ENCODE data around the gene COL4A1.

Gene COL4A1

DNA sequence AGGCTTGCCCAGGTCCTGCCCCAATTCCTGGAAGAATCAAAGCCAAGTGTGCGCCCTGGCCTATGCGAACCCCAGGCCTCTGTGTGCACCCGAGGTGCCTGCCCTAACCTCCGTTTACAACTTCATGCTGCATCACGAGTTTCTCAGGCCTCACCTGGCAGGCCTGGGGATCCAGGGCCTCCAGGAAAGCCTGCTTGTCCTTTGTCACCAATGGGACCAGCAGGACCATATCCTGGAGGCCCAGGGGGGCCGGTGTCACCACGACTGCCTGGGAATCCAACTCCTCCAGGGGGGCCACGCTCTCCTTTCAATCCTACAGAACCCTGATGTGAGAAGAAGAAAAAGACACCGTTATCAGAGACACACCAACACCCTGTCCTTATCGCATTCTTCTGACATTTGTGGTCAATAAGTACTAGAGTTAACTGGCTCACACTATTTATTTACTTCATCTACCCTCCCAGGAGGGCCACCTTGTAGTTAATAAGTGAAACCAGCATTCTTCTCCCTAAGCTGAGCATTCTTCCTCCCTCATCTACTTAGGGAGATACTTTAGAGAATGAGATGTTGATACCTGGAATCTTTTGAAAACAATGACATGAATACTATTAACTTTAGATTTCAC is 120.6 kb downstream of the COL4A1 start:
- no peak for DNase-seq

DNA sequence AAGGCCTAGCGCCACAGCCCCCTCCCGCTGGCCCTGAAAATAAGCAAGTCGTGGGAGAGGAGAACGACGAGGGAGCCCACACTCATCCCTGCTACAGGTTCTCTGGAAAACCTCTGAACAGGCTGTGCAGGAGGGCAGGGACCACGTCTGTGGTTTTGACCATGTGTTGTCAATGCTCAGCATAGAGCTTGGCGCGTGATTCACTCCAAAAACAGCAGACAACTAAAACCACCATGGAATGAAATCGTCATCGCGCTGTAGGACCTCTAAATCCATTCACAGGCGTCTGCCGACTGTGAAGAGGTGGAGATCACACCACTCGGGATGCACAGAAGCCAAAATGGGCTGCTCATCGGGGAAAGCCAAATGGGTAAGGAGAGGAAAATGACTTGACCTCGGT is 121.3 kb downstream of the COL4A1 start:
- no peak for DNase-seq

DNA sequence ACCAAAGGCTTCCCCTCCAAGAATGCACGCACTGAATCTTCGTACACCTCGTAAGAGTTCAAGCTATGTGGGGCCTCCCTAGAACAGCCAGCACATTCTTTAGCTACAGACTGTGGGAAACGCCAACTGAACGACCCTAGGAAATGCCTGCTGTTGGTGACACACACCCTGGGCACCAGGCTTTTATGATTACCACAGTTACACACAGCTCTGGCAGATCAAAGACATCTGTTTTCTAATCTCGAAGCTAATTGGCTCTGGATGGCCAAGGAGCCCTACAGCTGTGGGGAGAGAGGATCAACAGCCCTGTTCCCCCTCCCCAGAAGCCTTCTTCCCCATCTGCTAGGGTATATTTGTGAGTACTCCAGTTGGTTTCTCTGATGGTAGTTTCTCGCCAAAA is 123.0 kb downstream of the COL4A1 start:
- no peak for DNase-seq

DNA sequence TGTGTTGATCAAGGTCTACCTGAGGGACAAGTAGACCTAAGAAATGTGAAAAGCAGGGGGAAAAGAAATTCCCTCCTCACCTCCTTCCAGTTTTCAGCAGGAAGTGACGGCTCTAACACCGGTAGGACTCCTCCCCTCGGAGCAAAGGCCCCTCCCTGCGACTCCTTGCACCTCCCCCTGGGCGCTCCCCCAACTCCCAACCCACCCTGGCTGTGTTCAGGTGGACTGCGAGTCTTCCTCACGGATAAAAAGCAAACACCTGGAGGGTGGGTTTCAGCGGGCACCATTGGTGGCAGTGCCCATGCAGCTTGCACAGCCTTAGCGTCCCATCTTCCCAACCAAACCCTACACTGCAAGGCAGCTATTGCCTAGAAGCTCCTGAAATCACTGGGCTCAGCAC is 124.5 kb downstream of the COL4A1 start:
- no peak for DNase-seq

DNA sequence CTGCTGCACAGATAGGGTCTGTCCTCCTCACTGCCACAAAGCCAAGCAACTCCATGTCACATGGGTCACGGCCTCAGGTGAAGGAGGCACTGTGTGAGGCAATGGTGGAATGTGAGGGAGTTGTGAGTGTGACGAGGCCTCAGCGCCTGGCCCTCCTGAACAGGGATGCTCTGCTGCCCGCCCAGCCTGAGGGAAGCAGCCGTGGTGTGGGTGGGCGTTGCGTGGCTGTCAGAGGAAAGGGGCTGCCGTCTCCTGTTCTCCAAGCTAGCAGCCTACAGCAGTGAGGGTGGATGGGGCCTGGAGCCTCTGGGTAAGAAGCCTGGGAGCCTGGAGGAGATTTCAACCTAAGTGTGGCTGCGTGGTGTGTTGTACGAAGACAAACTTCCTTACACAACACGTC is 125.0 kb downstream of the COL4A1 start:
- DNase-seq = no peak

DNA sequence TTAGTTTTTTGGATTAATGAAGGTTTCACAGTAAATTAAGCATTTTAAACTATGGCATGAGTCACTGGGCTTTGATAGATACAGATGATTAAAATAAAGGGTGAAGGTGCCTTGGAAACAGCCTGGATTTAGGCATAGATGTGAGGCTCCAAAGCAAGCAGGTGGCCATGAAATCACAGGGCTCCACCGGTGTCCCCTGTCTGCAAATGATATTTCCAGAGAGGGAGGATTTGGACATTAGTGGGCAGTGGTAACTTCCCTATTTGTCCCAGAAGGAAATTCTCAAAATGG is 127.2 kb downstream of the COL4A1 start:
- no peak for DNase-seq

DNA sequence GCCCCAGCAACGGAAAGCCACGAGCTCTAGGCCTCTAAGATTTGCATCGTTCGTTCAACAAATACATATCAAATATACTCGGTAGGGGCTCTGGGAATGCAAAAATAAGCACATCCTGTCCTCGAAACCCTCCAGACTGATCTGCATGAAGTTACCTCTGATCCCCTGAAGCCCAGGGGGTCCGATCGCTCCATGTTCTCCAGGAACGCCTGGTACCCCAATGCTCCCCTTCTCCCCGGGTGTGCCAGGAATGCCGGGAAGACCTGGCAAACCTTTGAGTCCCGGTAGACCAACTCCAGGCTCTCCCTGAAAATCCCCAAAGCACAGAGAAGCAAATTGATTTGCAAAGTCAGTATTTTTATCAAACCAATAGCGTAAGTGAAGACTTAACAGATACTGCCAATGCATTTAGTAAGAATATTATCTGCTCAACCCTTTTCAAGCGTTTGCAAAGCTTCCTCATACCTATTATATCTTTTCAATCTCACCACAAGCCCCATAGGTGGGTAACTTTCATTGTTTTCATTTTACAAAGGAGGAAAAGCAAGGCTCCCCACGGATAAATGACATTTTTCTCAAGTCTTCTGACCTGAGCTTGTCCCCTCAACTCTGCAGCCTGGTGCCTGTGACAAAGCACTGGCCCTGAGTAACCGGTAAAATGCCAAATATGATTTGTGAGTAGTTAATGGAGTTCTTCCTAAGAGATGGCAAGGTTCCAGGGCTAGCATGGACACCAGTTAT is 127.7 kb downstream of the COL4A1 start:
- no peak for DNase-seq

DNA sequence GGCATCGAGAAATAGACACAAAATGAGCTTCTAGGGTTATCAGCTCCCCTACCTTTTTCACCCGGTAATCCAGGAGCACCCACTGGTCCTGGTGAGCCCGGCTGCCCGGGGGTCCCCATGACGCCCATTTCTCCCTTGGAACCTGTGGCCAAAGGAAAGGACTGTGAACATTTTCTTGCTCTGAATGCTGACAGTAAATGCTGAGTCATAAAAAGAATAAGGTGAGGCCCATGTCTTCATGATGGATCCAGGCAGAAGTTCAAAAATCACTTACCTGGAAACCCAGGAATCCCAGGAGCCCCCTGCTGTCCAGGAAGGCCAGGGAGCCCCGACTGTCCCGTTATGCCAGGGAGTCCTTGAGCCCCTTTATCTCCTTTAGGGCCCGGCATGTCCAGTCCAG is 129.2 kb downstream of the COL4A1 start:
- no peak for DNase-seq

DNA sequence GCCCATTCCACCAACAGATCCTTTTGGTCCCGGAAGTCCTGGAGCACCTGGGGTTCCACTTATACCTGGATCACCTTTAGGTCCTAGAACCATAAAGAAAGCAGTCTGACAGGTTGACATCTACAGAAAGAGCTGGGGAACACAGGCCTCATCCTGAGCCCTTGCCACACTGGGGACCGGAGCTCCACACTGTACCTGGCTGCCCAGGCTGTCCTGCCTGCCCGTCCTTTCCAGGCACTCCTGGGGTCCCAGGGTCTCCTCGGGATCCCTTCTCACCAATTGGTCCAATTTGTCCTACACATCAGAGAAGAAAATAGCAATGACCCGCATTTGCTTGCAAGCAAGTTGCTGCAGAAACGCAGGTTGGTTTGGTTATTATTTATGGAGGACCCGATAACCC is 130.5 kb downstream of the COL4A1 start:
- no peak for DNase-seq

DNA sequence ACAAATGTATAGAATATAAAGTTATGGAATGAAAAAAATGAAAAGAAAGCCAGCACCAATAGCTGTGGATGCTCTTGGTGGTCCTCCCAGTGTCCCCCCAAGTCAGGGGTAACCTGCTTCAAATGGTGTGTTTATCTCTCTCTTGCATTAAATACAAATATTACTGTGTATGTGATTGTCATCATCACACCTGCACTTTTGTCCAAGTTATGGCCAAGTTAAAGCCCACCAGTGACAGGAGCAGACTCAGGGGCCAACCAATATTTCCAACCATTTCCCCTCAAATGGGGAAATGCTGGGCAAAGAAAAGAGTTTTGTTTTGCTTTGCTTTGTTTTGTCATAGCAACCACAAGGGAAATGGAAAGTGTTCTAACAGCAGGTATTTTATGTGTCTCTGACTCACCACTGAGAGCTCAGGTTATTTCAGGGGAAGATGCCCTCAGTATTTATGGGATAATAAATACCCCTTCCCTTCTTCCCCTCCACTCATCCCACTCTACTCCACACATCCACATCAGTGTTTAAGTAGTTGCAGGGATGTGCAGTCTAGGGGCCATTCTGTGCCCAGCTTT is 133.6 kb downstream of the COL4A1 start:
- no peak for DNase-seq

DNA sequence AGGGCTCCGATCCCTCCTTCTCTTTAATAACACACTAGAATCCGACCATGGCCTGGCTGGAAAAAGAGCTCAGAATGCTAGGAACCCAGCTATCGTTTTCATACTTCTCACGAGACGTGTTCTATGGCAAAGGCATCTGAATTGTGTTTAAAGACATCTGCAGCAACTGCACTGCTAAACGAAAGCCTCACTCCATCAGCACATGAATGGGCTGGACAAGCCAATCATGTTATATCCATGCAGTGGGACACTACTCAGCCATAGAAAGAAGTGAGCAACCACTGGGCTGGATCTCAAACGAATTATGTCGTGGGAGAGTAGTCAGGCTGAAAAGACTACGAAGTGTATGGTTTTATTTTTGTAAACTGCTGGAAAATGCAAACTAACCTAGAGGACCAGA is 136.1 kb downstream of the COL4A1 start:
- DNase-seq = no peak

DNA sequence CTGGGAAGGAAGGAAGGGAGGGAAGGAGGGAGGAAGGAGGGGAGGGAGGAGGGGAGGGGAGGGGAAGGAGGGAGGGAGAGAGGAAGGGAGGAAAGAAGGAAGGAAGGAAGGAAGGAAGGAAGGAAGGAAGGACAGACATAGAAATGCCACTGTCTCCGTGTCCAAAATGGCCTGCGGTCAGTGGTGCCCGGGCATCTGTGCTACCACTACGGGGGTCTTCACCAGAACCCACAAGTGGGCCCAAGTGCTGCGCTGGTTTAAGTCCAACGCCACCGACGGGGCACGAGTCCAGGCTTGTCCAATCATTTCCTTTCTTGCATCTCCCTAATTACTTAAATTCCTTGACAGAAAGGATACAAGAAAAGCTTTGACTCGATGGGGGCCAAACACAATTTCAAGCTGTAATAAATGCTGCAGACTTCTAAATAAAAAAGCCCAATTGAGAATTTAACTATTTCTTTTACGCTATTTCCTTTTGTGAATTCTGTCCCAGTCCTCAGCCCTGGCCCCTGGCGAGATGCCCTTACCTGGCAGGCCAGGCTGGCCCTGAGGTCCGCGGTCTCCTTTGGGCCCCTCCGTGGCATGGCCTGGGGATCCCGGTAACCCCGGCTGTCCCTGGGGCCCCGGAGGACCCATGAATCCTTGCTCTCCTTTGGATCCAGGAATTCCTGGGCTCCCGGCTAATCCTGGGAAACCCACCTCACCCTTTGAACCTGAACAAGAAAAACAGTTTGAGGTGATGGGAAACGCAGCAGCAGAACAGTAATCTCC is 136.8 kb downstream of the COL4A1 start:
- no peak for DNase-seq

DNA sequence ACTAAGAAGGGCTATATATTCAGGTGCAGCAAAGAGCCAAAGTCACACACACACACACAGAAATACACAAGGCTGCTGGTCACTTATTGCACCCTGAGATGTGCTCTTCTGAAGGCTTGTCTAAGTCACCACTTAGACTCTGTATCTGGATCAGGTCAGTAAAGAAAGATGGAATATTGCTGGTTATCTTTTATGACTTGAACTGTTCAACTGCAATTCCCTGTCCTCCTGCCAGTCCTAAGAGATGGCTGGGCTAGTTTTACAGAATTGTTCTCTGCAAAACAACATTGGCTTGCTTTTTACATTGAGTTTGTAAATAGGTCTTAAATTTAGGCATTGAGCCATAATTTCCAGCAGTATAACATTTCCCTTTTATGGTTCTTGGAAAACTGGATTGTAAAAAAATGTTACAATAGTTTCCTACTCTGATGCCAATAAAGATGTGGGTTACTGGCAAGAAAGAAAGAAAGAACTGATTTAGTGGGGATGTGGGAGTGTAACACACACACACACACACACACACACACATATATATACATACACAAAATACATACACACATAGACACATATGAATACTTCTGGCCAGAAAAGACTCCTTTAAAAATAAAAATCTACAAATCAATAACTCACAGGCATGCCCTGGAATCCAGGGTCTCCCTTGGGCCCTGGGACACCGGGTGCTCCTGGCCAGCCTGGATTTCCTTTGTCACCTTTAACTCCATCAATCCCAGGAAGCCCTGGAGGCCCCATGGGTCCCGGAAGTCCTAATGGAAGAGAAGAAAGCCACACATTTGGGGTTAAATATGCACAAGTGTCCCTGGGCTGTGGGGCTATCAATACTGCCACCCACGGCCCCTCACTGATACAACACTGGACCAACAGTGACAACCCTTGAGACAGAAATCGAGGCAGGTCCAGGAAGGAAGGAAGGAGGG is 137.7 kb downstream of the COL4A1 start:
- DNase-seq = no peak

DNA sequence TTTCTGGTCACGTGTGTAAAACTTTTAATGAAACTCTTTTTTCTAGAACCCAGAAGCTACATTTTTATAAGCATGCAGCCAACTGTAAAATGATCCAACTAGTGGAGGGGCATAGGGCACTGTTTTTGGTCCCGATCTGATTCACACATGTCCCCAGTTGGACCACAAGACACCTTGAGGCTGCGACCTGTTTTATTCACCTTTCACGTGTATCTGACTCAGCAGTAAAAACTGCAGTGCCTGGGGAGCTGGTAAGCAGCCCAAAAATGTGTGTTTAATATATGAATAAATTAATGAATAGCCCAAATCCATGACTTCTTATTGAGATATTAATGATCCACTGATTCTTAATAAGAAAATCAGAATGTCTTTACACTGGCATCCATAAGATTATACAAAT is 140.4 kb downstream of the COL4A1 start:
- DNase-seq = no peak

DNA sequence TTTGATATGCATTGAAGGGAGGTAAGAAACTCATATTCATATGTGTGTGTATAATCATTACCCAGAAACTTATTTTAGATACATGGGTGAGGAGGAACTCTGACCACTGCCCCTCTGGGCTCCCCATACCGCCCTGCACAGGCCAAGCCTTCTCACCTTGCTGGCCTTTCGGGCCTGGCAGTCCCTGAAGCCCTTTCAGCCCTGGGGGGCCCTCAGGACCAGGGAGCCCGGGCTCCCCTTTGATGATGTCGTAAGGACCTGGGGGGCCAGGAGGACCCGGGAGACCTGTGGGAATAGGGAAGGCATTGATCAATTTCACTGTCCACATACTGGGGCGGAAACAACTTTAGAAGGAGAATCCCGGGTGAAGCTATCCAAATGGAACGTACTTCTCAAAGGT is 142.3 kb downstream of the COL4A1 start:
- DNase-seq = no peak

DNA sequence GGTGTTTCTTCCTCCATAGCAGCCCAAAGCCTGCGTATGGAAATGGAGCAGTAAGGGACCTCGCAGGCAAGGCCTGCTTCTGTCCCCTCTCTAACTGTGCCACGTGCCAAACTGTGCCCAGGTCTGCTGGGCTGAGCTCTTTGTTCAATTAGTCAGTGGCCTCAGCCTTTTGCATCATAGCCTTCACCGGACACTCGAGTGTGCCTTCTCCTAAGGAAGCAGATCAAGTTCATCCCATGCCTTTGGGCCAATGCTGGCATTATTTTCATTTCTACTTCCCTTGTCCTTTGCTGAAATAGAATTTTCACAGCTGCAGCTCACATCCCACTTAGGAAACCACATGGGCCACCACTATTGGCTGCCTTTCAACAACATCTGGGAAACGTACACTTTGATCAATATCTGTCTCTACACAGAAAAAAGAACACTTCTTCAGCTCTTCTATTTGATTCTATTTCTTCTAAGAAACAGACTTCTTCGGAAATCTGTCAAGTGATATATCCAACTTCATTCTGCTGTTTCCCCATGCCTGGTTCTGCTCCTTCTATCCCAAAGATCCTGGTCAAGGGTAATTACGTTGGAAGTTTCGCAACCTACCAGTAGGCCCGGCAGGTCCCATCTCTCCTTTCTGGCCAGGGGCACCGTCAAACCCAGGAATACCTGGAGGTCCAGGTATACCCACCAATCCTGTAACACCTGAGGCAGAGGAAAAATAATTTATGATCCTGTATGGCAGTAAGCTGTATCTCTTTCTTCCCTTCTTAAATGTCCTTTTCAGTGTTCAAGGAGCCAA is 143.9 kb downstream of the COL4A1 start:
- DNase-seq = no peak

DNA sequence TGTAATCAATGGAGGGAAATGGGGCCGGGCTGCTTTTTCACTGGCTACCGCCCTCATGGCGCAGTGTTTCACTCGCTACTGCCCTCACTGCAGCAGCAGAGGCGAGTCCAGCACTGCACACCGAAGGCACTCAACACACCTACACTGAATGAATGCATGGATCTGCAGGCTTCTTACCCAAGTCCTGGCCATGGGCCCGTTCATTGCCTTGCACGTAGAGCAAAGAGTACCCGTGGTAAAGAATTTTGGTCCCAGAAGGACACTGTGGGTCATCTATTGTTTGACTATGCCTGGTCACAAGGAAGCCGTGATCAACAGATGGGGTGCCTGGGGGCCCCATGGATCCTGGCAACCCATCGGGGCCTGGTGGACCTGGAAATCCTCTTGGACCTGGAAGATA is 144.9 kb downstream of the COL4A1 start:
- no peak for DNase-seq

DNA sequence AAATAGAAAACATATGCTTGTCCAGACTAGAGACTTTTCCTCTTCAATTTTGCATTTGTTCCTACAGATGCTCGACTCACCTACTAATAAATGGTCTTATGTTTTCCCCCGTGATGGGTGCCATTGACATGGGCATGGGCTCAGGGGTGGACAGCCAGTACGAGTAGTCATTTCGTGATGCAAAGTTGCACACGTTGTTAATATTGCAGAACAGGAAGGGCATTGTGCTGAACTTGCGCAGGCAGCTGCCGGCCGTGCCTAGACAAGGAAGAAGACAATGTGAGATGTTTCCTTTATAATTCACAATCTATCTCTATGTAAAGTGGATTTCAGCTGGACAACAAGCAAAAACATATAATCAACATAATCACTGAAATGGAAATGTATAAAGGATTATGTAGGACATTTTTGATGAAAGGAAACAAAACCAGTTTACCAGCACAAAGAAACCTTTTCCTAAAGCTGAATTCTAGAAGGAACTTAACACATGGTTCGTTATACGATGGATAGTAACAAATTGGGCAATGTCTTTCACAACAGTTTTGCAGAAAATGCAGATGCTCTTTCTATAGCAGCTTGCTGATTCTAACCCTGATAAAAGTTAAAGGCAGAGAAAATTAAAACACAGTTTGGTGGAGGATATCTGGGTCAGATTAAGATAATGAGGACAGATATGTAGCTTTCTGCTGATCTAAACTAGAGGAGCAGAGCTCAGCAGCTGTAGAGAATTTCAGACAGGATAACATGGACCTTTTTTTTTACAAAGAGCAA is 145.7 kb downstream of the COL4A1 start:
- no peak for DNase-seq

DNA sequence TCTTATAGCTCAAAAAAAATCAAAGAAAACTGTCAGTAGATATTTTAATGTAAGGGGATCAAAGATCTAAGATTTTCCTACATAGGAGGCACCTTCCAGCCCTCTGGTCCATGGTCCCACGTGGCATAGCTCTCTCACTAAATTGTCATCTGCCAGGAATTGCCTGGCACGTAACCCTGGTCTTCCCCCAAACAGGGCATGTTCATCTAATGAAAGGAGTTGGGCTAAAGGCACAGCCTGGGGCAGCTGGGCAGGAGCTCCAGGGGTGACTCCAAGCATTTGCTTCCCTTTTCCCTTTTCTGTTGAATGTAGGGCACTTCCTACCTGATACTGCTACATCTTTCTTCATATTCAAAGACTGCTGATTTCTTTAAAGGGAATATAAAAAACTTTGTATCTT is 148.7 kb downstream of the COL4A1 start:
- DNase-seq = no peak

DNA sequence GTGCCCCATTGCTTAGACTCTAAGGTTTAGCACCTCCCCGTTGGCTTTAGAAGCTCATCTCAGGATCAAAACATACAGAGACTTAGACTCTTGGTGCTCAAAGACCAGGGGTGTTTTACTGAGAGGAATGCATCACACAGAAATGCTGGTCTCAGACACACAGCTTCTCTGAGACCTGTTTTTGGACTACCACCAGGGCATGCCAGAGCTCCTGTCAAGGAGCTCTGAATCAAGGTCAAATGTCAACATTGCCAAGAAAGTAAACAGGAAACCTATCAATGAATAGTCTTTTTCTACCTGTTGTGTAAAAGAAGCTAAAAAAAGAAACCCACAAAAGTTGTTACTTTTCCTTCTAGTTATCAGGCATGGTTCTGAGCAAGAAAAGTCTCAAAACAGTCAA is 149.2 kb downstream of the COL4A1 start:
- no peak for DNase-seq

DNA sequence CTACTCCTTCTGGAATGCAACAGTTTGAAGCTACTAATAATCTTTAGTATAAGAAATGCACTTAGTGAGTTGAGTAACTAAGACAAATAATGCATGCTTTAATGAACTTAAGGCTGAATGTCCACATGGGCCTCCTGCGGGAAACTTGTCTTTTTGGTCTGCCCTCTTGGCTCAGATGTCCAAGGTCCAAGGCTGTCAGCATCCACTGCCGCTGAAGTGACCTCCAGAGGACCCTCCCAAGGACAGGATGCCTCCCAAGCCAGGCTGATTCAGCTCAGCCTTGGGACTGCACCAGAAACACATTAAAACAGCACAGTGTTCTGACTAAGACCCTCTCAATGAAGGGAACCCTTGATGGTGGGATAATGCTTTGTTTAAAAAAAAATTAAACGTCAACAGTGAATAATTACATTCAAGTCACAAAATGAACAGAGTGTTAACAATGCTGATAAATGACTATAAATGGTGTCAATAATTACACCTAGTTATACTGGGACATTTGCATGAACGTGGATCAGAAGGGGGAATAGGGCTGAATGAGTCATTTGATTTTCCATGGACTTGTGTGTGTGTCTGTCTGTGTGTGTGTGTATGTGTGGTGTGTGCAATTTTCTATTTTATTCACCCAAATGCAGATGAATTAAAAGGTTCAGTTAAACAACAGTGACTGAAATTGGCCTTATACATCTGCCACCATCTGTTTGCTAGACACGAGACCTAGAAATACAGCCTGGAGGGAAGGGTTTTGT is 150.5 kb downstream of the COL4A1 start:
- DNase-seq = no peak

Data from SHP77 treated with DMSO at 0.1 percent for 48 hours (cell line).